MM.1S (cell line): ENCODE results near the gene PSMB9.

Source experiments
- CTCF ChIP-seq: fragments of 300-600 bp; sonication (generic); IDR thresholded peaks from 2 replicates; pipeline ENCODE4 v1.5.1; 2016; ENCODE audit warnings: antibody characterized with exemption, low read length, mixed read lengths
- EZH2 ChIP-seq: fragments of 300-600 bp; sonication (generic); optimal IDR thresholded peaks from 2 replicates; pipeline ENCODE3; 2017; ENCODE audit warnings: low read depth, mild to moderate bottlenecking, antibody characterized with exemption, low read length, mixed read lengths
- EZH2phosphoT487 ChIP-seq: fragments of 300-600 bp; sonication (generic); IDR thresholded peaks from 2 replicates; pipeline ENCODE4 v1.6.1; 2018; ENCODE audit warnings: antibody characterized with exemption, low read length

- TF ChIP-seq EZH2phosphoT487: no peak
- TF ChIP-seq EZH2: no peak
- TF ChIP-seq CTCF: no peak
These were observed 9.1 kb upstream of the PSMB9 start for GRCh38 chr6:32844839-32845383.
